Anterior cingulate cortex (tissue), 58 donors: Measurements from ENCODE around the gene TPRKB.
A peak's percentile ranks its signal among the peaks of the same experiment; 100 is the strongest.
"Not testable (repeated sequence)": the region's sequence is repeated elsewhere in the genome, so short reads cannot be mapped to it uniquely, and the experiment has no call there.

Experiments used
- DNase-seq, 58 donors: peaks; one replicate each; lab custom pipeline; 2025; lab: John Stamatoyannopoulos, UW

Gene TPRKB

GRCh38 chr2:73701968-73702665 lies 35.0 kb downstream of the TPRKB start:
- DNase-seq = no peak

- not testable (repeated sequence) for DNase-seq
These were observed 35.7 kb downstream of the TPRKB start for GRCh38 chr2:73701448-73701765.

- no peak for DNase-seq
These were observed 36.3 kb downstream of the TPRKB start for GRCh38 chr2:73700661-73701447.

GRCh38 chr2:73700131-73700611 lies 37.0 kb downstream of the TPRKB start:
- DNase-seq = peak in 1 of 58 donors; percentile 19

GRCh38 chr2:73699437-73699836 lies 37.7 kb downstream of the TPRKB start:
- DNase-seq = no peak

- DNase-seq = no peak
These were observed 39.0 kb downstream of the TPRKB start for GRCh38 chr2:73698101-73698500.

GRCh38 chr2:73697606-73698005 lies 39.5 kb downstream of the TPRKB start:
- no peak for DNase-seq

GRCh38 chr2:73696985-73697384 lies 40.2 kb downstream of the TPRKB start:
- not testable (repeated sequence) for DNase-seq

GRCh38 chr2:73696521-73696920 lies 40.6 kb downstream of the TPRKB start:
- not testable (repeated sequence) for DNase-seq

GRCh38 chr2:73690372-73691088 lies 46.6 kb downstream of the TPRKB start:
- not testable (repeated sequence) for DNase-seq

GRCh38 chr2:73688494-73688893 lies 48.7 kb downstream of the TPRKB start:
- not testable (repeated sequence) for DNase-seq

GRCh38 chr2:73685764-73686438 lies 51.2 kb downstream of the TPRKB start:
- no peak for DNase-seq

GRCh38 chr2:73684905-73685304 lies 52.2 kb downstream of the TPRKB start:
- not testable (repeated sequence) for DNase-seq

GRCh38 chr2:73684325-73684724 lies 52.8 kb downstream of the TPRKB start:
- not testable (repeated sequence) for DNase-seq

GRCh38 chr2:73679951-73680571 lies 57.1 kb downstream of the TPRKB start:
- peak in 2 of 58 donors; percentile 3 to 4 for DNase-seq
